Thoracic aorta (tissue), 2 donors: Measurements from ENCODE around the gene TLX1. TPM values are rescaled to one million over a fixed set of nuclear protein-coding genes. Genes with fewer than 3 reads are reported as not detected.
"Not testable (repeated sequence)": the region's sequence is repeated elsewhere in the genome, so short reads cannot be mapped to it uniquely, and the experiment has no call there.

Experiments
- ATAC-seq: fragments of 150-250 bp; one replicate; pipeline ENCODE4 v1.8.0; 2017; ENCODE audit warnings: low read depth; ENCODE audit not compliant: insufficient number of reproducible peaks, low FRiP score
- DNase-seq: peaks from one replicate; pipeline ENCODE4 v3.0.0-alpha.2; 2020; ENCODE audit warnings: low spot score
- H3K27ac ChIP-seq, 2 donors: fragments of 200-600 bp; sonication (generic); 1 replicate in 1 of 2; 2 replicates in 1 of 2; pipeline ENCODE4 v1.5.1; 2016; ENCODE audit warnings: mild to moderate bottlenecking in 2 of 2, moderate library complexity in 2 of 2
- H3K27me3 ChIP-seq: fragments of 200-600 bp; sonication (generic); replicated peaks from 2 replicates; pipeline ENCODE4 v1.6.0; 2016; ENCODE audit warnings: mild to moderate bottlenecking; ENCODE audit not compliant: insufficient read depth
- H3K36me3 ChIP-seq: fragments of 200-600 bp; sonication (generic); one replicate; pipeline ENCODE4 v1.5.1; 2016
- H3K4me1 ChIP-seq, 2 donors: fragments of 200-600 bp; sonication (generic); 1 replicate in 1 of 2; 2 replicates in 1 of 2; pipeline versions ENCODE4 v1.5.1 to v1.6.0; 2016; ENCODE audit warnings: low read depth in 2 of 2, mild to moderate bottlenecking in 1 of 2; ENCODE audit not compliant: control insufficient read depth in 1 of 2
- H3K4me3 ChIP-seq: fragments of 200-600 bp; sonication (generic); 2 replicates; pipeline ENCODE4 v1.5.1; 2016; ENCODE audit warnings: mild to moderate bottlenecking
- H3K9me3 ChIP-seq: fragments of 200-600 bp; sonication (generic); 2 replicates; pipeline ENCODE4 v1.5.1; 2016
- CTCF ChIP-seq: fragments of 200-600 bp; sonication (generic); IDR thresholded peaks from one replicate; pipeline ENCODE4 v1.5.1; 2019; ENCODE audit warnings: antibody characterized with exemption
- total RNA-seq, 2 donors: library from RNA; depleted of rRNA; stranded (reverse); fragments of >200 nt; gene quantifications; one replicate each; pipeline versions ENCODE4 v1.1.0 to v1.2.3, GENCODE V29; 2016

The TLX1 gene
- total RNA-seq, 2 donors from 2014 or later, result not detected

- ATAC-seq, result no peak
- Histone ChIP-seq H3K4me3 (peak overlapping the region; percentile 29), H3K36me3 (no peaks in the 10 kb centered on the region)
Measured at GRCh38 chr10:101146392-101147251, 15.5 kb downstream of the TLX1 start.

GRCh38 chr10:101151395-101151794 is 20.3 kb downstream of the TLX1 start:
- ATAC-seq (no peak), DNase-seq (no peak)
- Histone ChIP-seq H3K4me1 (peaks cover 0 to 4% of the 10 kb centered on the region in 2 donors), H3K9me3 (no peaks in the 10 kb centered on the region), H3K27ac (no peak overlapping the region), H3K36me3 (no peaks in the 10 kb centered on the region), H3K4me3 (no peak overlapping the region), H3K27me3 (peaks cover 9% of the 10 kb centered on the region)
- no peak for TF ChIP-seq CTCF

More at GRCh38 chr10:101146392-101147251, 15.5 kb downstream of the TLX1 start:
- Histone ChIP-seq H3K9me3 (no peaks in the 10 kb centered on the region), H3K4me1 (peaks cover 5 to 14% of the 10 kb centered on the region in 2 donors), H3K27ac (no peak overlapping the region), H3K27me3 (peaks cover 21% of the 10 kb centered on the region)
- DNase-seq, result no peak
- no peak for TF ChIP-seq CTCF

DNA sequence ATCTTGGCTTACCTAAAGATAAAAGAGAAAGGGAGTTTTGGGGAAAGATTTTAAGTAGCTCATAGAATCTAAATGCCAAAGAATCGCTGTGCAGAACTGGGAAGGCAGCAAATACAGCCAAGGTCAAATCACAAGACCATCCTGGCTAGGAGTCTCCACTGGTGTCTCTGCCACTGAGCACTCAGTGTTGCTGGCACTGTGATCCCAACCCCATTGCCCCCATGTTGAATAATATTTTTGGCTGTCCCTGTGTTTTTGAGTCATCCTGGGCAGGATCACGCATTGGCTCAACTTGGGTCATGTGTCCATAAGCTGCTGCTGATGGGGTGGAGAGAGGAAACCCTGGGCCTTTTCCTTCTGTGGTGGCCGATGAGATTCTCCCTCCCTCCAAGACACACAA is 21.2 kb downstream of the TLX1 start:
- Histone ChIP-seq H3K27ac (no peak overlapping the region), H3K4me3 (no peak overlapping the region), H3K9me3 (no peaks in the 10 kb centered on the region), H3K4me1 (no peaks in the 10 kb centered on the region), H3K36me3 (no peaks in the 10 kb centered on the region), H3K27me3 (peaks cover 4% of the 10 kb centered on the region)
- DNase-seq, result no peak
- ATAC-seq, result no peak
- TF ChIP-seq CTCF, result no peak

DNA sequence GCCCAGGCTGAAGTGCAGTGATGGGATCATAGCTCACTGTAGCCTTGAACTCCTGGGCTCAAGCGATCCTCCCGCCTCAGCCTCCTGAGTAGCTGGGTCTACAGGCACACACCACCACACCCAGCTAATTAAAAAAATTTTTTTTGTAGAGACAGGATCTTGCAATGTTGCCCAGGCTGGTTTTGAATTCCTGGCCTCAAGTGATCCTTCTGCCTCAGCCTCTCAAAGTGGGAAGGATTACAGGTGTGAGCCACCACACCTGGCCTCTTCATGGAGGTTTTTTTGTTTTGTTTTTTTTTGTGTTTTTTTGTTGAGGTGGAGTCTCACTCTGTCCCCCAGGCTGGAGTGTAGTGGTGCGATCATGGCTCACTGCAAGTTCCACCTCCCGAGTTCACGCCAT is 23.4 kb downstream of the TLX1 start:
- H3K27ac ChIP-seq, H3K4me3 ChIP-seq, ATAC-seq, H3K27me3 ChIP-seq, H3K36me3 ChIP-seq, H3K9me3 ChIP-seq, DNase-seq, H3K4me1 ChIP-seq: not testable (repeated sequence)

- H3K27me3 ChIP-seq, result peaks cover 4% of the 10 kb centered on the region
- no peaks in the 10 kb centered on the region for H3K9me3 ChIP-seq
- no peaks in the 10 kb centered on the region for H3K4me1 ChIP-seq
- no peak for TF ChIP-seq CTCF
- H3K36me3 ChIP-seq, result no peaks in the 10 kb centered on the region
- ATAC-seq (no peak), DNase-seq (no peak)
- no peak overlapping the region for H3K27ac ChIP-seq
- H3K4me3 ChIP-seq, result no peak overlapping the region
Measured at GRCh38 chr10:101155896-101156295, 24.8 kb downstream of the TLX1 start.
